ENCODE data around the gene SLC22A4.

SLC22A4 gene

DNA sequence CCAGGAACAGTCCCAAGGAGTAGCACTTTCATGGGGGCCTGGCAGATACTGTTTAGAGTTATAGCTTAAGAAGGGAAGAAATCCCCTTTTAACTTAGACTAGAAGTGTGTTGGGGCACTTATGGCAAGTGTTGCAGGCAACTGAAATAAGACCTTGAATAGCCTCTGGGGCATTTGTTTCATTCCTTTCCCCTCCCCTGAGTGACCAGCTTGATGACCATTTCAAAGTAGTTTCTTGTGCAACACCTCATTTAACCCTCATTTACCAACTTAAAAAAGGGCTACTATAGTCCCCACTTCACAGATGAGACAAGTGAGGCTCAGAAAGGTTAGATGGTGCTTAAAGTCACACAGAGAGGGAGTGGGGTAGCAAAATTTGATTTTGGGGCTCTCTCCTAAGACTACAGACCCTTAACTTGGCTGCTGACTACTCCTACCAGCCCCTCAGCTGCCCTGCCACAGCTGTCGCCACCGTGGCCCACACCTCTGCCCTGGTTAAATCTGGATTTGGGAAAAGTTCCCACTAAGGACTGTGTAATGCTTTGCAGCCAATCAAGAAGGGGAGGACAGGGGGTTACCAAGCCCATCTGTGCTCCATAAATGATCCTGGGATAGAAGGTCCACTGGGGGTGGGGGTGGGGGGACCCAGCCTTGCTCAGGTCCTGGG, 31.2 kb upstream of the SLC22A4 start:
- DNase-seq (ENCODE audit: low spot score) = no peak

DNA sequence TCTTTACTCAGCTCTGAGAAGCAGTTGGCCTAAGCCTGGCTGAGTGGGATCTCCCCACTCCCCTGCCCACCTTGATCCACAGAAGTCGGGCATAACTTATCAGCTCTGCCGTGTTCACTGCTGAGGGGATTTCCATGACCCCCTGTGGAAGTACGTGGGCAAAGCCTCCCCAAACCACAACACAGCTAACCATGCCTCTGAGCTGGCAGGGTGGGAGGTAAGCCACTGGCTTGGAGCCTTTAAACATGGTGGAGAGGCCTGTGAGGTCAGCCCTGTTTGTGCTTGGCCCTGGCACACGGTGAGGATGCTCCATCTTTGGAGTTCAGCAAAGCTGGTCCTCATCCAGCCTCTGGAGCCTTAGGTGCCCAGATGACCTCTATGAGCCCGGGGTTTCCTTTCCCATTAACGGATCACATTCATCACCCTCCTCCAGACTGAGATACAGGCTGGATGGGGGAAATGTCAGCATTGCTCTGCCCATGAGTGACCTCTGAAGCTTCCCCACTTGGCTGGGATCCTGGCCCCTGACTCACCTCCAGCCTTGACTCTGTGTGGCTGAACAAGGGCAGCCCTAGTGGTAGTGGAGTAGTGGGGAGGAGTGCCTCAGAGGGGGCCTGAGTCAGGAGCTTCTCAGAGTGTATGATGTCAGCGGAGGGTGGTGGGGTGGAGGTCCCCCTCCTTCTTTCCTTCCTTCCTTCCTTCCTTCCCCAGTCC, 30.5 kb upstream of the SLC22A4 start:
- no peak for DNase-seq (ENCODE audit: low spot score)

DNA sequence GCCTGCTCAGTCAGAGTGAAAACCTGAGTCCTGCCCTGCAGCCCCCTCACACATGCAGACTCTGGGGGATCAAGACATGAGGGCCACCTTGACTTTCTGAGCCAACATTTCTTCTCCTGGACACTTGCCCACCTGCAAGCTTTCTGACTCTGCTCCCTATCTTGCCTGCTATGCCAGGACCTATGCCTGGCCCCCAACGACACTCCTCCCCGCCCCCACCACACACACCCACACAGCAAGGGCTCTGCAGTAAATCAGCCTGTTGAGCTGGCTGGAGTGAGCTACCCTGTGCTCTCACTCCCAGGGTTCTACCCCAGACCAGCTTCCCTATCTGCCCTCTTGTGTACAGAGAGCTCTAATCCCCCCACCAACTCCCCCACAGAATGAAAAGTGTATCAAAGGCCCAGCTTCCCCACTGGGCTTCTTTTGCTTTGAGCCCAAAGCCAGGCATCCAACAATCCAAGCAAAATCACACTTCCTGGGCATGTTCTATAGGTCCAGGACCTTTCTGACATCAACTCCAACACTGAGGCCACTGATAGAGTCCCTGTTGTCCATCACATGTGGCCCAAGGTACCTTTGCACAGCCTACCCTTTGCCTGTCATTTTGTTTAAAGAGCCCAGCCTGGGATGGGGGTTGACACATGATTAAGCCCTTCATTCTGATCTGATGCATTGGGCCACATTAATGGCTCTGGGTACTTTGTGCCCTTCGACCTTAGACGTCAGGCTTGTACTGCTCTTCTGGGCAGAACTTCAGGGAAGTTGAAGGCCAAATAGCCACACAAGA, 29.5 kb upstream of the SLC22A4 start:
- no peak for DNase-seq (ENCODE audit: low spot score)

DNA sequence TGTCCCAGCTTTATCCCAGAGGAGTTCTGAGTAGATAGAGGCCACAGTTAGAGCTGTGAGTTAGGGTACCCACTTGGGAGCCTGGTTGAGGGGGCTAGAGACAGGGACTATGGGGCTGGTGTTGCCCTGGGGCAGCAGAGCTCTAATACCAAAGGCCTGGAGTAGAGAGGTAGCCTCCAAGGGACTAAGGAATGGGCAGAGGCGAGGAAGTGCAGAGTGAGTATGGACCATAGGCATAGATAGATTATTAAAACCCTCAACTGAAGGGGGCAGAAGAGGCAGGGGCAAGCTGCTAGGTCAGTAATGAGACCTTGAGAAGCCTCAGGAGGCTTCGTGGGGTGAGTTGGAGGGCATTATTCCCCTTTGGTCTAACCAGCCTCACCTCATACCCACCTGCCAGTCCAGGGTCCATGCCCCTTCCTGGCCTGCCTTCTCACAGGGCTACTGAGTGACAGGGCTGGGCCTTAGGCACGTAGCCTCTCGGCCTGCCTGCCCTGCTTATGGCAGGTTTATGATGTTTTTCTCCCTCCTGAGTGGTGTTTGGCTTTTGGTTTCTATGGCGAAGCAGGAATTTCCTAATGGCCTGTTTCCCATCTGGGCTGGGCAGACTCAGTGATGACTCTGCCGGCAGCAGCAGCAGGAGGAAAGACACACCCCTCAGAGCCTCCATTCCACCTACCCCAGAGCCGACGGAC, 28.7 kb upstream of the SLC22A4 start:
- no peak for DNase-seq (ENCODE audit: low spot score)

DNA sequence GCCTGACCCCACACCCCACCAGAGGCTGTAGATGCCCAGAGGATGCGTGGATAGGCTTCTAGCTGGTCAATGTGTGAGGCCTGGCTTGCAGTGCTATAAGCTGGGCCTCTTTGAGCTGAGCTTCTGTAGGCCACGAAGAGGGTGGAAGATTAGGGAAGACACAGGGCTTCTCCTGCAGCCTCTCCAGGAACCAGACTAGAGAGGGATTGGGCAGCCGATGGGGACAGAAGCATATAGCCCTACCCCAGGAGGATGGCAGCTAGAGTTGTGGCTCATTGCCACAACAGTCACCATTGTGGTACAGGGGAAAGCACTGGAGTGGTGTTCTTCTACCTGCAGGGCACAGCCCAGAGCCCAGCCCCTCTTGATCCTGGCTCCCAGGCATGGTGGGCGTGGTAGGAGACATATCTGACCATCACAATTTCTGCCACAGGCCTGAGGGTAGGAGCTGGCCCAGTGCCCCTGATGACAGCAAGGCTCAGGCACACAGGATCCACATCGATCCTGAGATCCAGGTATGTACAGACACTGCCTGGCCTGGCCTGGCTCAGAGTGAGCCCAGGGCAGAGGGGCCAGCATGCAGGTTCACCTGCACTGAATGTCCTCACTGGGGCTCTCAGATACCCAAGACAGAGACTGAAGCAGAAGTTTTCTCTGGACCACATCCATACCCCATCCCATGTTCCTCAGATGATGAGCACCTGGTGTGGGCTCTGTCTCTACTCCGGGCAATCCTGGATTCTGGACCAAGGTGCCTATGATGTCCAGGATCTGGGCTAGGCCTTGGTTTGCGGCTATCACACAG, 28.0 kb upstream of the SLC22A4 start:
- DNase-seq (ENCODE audit: low spot score) = no peak

DNA sequence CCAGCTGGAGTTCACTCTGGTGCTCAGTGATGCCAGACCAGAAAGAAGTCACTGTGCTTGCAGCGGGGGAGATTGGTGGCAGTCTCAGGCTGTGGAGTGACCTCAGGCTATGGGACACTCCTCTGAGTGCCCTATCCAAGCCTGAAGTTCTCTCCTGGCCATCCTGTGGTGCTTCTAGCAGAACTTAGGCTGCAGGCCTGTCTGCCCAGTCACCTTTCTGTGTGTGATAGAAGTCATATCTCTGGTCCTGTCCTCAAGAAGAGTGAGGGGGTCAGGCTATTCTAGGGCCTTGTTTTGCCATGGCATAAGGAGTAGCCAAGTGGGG, 27.4 kb upstream of the SLC22A4 start:
- DNase-seq (ENCODE audit: low spot score) = no peak

DNA sequence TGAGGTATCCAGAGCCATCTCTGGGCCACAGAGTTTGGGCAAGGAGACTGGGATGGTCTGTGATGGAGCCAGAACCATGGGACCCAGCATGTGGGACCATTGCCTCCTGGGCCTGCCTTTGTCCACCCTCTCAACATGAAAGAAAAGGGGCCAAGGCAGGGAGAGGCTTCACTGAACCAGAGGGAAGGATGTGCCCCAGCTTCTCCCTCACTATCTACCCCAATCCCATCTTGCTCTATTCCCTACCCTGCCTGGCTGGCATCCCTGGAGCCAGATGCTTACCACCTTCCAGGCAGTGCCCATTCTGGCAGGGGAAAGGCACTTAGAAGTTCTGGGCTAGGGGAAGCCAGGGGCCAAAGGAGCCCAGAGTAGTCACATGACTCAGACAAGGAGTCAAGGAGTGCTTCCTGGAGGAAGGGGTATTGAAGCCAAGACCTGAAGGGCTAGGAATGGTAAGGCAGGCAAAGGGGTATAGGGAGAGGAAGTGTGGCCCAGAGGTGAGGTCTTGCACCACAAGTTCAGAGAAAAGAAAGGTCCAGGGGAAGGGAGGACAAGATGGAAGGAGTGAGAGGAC, 26.9 kb upstream of the SLC22A4 start:
- no peak for DNase-seq (ENCODE audit: low spot score)

DNA sequence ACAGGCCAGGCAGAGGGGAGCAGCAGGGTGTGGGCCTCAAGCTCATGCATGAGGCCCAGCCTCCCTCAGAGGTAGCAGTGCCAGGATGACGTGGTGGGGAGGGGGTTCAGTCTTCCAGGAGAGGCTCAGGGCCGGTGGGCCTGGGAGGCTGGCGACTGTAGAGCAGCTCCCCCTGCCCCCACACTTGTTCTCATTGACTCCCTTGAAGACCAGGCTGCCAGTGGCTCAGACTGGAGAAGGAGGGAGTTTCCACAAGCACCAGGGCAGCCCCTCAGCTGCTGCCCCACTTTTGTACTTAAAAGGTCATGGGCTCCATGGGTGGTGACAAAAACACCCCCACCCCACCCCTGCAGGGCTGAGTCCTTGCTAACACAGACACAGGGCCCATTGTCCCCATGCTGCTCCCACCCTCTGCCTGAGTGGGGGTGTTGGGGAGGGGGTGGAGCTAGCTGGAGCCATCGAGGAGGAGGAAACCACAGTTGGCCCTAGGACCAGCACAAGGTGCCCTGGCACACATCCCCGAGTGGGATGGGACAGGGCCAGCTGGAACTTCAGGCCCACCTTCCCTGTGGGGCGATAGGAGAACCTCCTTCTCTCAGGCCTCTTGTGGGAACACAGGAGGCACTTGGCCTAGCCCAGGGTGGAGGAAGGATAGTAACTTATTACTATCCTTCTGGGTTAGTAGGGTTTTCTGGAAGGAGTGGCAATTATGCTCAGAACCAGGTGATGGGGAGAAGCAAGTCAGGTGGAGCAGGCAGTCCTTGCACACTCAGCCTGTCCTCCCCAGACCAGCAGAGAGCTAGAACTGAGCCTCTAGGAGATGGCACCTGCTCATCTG, 26.0 kb upstream of the SLC22A4 start:
- no peak for DNase-seq (ENCODE audit: low spot score)

DNA sequence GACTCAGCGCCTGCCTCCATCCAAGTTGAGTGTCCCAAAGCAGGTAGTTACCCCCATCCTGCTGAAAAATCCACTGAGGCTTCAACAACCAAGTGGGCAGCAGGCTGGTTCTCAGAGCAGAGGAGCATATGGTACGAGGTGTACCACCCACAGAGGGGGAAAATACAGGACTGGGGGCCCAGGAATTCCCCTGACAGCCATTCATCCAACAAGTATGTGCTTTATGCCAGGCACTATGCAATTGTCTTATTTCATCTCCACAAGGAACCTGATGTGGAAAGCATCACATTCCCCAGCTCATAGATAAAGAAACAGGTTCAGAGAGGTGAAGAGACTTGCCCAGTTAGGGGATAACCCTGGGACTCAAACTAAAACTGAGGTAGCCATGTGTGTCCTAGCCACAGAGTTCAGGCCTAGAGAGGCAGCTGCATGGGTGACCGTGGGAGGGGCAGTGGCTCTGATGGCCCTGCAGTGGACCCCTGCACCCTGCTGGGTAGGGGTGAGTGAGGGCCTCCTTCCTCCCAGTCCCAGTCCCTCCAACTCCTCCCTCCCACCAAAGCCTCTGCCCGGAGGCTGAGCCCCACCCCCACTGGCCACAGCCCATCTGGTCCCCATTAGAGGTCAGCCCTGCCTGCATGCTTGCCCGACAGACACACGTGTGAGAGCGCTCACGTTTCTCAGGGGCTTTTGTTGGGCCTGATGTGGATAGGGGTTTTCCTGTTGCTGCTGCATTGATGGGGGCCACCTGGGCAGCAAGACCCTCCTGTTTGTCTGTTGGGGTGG, 25.2 kb upstream of the SLC22A4 start:
- DNase-seq (ENCODE audit: low spot score) = no peak

DNA sequence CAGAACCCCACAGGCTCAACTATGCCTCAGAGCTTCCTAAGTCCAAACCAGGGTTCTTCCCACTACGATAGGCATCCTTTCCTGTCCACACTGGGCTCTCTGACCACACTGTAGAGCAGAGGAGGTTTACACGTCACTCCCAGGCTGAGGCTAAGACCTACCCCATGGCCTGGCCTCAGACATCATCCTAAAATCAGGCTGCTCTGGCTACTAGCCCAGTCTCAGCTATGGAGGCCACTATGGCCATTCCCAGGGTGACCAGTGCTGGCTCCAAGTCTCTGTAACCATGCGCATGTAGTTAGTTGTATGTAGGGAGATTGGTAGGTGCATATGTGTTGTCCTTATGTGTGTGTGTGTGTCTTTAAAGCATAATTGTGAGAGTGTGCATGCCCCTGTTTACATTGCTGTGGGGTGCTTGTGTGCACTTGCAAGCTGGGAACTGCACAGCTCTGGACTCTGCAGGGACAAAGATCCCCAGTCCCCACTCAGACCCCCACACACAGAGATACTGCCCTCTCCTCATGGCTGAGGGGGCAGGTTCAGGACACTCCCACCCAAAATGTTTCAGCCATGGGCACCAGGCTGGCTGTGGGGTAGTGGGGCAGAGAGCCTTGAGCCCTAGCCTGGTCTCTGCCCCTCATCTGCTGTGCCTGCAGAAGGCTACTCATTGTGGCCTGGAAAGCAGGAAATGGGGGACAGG, 24.4 kb upstream of the SLC22A4 start:
- no peak for DNase-seq (ENCODE audit: low spot score)

DNA sequence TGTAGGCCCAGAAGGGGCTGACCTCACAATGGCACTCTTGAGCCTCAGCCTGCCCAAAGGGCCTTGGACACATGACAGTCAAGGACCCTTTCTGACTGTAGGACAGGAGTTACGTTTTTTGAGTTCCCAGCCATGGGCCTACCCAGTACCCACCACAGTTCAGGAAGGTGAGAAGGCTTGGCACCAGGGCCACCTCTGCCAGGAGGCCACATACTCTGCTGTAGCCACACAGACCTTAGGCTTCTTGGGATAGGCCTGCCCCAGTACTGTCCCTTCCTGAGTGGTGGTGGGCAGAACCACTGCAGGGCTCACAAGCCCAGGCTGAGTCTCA, 23.9 kb upstream of the SLC22A4 start:
- no peak for DNase-seq (ENCODE audit: low spot score)

DNA sequence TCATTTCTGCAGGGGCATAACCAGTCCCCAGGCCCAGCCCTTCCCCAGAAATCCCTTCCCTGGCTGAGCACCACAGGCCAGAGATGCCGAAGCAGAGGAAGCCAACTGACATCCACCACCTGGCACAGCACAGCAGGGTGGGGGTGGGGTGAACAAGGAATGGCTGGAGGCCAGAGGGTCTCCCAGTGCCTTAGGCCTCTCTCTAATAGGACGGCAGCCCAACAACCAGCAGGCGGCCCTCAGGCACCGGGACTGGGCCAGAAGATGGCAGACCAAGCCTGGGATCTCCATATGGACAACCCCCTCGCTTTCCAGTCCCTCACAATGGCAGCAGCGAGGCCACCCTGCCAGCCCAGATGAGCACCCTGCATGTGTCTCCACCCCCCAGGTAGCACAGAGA, 23.5 kb upstream of the SLC22A4 start:
- DNase-seq (ENCODE audit: low spot score) = no peak

DNA sequence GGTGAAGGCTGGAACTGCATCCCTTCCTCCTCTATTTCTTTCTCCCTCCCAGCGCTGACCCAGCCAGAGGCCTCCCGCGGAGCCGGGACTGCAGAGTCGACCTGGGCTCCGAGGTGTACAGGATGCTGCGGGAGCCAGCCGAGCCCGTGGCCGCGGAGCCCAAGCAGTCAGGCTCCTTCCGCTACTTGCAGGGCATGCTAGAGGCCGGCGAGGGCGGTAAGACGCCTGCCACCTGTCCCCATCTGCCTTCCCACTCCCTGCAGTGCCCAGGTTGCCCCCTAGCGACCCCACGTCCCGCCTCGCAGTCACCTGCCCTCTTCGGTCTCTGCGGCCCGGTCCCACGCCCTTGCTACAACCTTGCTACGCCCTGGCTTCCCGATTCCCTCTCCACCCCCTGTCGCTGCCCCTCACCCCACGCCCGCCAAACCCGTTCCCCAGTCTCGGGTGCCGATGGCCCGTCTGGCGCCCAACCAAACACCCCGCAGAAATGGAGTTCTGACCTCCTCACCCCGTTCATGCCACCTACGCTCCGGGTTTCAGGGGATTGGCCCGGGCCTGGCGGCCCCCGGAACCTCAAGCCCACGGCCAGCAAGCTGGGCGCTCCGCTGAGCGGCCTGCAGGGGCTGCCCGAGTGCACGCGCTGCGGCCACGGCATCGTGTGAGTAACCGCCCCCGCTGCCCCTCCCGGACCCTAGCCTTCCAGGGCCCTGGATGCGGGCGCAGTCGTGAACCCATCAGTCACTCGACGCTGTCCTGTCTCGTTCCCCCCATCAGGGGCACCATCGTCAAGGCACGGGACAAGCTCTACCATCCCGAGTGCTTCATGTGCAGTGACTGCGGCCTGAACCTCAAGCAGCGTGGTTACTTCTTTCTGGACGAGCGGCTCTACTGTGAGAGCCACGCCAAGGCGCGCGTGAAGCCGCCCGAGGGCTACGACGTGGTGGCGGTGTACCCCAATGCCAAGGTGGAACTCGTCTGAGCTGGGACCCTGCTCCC, 22.6 kb upstream of the SLC22A4 start:
- DNase-seq (ENCODE audit: low spot score) = no peak

DNA sequence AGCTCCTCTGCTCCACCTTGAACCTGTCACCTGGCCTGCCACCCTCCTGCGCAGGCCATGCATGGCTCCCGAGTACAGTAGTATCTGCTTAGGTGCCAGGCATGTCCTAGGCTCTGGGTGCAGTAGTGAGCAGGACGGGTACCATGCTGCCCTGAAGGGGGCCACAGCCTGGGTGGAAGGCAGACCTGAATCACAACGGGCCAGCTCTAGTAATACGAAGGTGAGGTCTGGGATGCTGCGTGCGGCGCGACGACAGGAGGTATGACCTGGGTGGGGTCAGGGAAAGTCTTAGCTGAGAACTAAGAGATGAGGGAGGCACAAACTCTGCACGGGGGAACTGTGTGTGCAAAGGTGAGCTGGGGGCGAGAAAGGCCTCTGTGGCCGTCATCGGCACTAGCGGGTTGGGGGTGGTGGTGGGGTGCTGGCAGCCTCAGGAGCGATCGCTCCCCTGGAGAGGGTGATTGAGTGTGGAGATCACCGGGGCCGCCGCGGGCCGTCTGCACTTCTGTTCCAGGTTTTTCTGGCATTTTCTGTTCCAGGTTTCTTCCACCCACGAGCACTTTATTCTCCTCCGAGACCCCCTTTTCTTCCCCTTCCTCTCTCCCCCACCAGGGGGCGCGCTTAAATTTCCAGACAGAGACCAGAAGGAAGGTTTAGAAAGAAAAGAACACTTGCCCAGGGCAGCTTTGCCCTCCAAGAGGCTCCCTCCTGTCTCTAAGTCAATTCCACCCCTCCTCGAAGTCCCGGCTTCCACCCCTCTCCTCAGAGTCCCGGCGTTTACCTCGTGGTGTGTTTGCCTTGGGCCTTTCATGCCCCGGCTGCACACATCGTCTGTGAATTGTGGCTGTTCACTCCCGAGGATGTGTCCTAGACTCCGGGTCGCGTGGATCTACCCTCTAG, 21.6 kb upstream of the SLC22A4 start:
- peak; percentile 80 for DNase-seq (ENCODE audit: low spot score)

DNA sequence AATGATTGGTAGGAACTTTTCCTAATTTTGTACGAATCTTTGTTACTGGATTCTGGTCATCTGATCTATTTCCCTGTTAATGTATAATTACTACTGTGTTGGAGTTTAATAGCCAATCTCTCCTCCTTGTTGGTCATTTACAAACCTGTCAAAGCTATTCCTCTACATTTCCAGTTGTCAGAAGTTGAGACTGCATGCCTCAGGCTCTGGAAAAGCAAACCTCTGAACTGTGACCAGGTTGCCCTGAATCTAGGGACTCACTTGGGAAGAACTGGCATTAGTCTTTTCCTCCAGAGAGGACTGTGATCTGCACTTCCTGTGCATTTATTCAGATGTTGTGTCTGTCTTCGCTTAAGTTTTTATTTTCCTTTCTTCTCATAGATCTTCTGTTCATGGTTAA, 20.6 kb upstream of the SLC22A4 start:
- no peak for DNase-seq (ENCODE audit: low spot score)

DNA sequence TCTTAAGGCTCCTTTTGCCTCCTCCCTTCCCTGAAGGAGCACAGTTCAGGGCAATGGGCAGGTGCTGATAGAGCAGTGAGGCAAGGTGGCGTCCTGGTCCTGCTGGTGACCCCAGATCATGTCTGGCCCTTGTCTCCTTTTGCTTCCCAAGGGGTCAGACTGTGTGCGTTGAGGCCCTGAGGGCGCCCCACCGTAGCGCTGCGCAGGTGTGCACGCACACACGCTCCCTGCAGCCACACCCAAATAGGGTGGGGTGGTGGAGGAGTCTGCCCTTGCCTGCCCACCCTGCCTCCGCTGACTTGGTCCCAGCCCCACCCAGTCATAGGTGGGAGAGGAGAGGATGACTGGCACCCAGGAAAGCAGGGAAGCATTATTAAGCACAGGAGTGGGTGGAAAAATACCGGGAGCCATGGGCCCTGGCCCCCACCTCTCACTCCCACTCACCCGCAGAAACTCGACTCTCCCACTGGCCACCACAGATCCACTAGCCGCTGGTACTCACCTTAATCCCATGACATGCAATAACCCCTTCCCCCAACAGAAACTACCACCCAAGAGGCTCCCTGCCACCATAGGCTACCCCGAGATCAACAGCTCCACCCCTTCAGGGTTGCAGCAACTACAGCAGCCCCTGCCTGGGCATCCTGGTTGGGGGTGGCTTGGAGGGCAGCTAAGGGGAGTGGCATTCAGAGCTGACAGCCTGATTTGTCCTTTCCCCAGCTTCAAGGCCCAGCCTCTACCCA, 20.0 kb upstream of the SLC22A4 start:
- DNase-seq (ENCODE audit: low spot score) = no peak
